ENCODE results near the gene EXOC6.

Gene EXOC6

DNA sequence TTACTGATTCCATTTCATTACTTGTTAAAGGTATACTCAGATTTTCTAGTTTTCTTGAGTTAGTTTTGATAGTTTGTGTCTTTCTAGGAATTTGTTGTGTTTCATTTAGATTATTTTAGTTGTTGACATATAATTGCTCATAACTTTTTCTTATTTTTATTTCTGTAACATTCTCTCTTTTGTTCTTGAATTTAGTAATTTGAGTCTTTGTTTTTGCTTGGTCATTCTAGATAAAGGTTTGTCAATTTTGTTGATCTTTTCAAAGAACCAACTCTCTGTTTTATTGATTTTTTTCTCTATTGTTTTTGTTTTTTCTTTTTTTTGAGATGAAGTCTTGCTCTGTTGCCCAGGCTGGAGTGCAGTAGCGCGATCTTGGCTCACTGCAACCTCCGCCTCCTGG is 7.2 kb downstream of the EXOC6 start:
- TF ChIP-seq, protein P1, sequence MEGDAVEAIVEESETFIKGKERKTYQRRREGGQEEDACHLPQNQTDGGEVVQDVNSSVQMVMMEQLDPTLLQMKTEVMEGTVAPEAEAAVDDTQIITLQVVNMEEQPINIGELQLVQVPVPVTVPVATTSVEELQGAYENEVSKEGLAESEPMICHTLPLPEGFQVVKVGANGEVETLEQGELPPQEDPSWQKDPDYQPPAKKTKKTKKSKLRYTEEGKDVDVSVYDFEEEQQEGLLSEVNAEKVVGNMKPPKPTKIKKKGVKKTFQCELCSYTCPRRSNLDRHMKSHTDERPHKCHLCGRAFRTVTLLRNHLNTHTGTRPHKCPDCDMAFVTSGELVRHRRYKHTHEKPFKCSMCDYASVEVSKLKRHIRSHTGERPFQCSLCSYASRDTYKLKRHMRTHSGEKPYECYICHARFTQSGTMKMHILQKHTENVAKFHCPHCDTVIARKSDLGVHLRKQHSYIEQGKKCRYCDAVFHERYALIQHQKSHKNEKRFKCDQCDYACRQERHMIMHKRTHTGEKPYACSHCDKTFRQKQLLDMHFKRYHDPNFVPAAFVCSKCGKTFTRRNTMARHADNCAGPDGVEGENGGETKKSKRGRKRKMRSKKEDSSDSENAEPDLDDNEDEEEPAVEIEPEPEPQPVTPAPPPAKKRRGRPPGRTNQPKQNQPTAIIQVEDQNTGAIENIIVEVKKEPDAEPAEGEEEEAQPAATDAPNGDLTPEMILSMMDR (IDR thresholded peaks at IDR 0.05; ENCODE audit: extremely low read depth, missing control alignments): no peak
- DNase-seq (ENCODE audit: low spot score): no peak

DNA sequence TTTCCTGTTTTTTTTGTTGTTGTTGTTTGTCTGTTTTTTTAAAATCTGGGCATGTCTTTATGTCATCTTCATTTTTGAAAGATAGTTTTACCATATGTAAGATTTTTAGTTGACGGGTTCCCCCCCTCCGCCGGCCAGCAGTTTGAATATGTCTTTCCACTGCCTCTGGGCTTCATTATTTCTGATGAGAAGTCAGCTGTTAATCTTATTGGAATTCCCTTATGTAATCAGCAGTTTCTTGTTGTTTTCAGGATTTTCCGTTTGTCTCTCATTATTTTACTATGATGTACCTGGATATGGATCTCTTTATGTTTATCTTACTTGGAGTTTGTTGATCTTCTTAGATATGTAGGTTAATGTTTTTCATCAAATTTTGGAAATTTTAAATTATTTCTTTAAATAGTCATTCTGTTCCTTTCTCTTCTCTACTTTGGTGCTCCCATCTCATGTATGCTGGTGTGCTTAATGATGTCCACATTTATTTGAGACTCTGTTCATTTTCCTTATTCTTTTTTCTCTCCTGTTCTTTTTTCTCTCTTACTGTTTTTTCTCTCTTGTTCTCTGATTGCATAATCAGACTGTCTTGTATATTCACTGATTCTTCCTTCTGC is 9.7 kb downstream of the EXOC6 start:
- TF ChIP-seq, protein P1 (IDR thresholded peaks at IDR 0.05; ENCODE audit: extremely low read depth, missing control alignments): no peak
- DNase-seq (ENCODE audit: low spot score): no peak

DNA sequence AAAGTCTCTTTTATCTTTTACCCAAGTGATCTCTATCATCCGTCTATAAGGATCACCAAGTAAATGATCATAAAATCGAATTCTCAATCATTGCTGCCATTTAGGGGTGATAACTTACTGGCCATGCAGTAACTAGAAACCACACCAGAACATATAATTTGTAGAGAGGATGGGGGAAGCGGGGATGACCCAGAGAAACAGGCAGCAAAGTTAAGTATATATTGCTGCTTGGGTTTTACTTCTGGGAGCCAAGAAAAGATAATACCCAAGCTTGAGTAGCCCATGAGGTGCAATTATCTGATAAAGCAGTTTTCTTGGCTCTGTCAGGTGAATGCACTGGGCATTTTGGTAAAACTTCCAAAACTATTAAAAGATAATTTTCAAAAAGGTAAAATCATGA is 18.9 kb downstream of the EXOC6 start:
- TF ChIP-seq, protein P1 (IDR thresholded peaks at IDR 0.05; ENCODE audit: extremely low read depth, missing control alignments): no peak

DNA sequence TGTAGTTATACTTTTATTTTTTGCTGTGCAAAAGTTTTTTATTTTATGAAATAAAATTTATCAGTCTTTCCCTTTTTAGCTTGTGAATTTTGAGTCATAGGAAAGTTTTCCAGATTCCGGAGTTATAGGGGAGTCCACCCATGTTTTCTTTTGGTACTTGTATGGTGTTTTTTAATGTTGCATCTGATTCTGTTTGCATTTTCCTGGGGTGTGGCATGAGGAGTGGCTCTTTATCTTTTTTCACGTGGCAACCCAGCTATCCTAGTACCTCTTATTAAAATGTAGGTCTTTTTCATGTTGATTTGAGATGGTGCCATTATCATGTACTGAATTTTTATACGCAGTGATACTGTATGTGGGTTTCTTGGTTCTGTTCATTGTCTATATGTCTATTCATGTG is 19.7 kb downstream of the EXOC6 start:
- TF ChIP-seq, protein P1 (IDR thresholded peaks at IDR 0.05; ENCODE audit: extremely low read depth, missing control alignments): no peak

More for the DNA sequence above, 18.9 kb downstream of the EXOC6 start:
- no peak for DNase-seq (ENCODE audit: low spot score)

DNA sequence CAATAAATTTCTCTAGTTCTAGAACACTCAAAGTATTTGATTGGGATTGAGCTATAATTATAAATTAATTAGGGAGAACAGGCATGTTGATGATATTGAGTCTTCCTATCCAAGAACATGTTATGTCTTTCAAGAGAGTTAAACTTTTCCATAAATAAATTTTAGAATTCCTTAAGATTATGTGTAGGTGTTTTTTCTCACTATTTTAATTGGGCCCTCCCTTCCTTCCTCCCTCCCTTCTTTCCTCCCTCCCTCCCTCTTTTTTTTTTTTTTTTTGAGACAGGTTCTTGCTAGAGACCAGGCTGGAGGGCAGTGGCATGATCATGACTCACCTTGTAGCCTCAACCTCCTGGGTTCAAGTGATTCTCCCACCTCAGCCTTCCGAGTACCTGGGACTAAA is 20.2 kb downstream of the EXOC6 start:
- no peak for DNase-seq (ENCODE audit: low spot score)

More for the DNA sequence above, 19.7 kb downstream of the EXOC6 start:
- DNase-seq (ENCODE audit: low spot score): no peak

DNA sequence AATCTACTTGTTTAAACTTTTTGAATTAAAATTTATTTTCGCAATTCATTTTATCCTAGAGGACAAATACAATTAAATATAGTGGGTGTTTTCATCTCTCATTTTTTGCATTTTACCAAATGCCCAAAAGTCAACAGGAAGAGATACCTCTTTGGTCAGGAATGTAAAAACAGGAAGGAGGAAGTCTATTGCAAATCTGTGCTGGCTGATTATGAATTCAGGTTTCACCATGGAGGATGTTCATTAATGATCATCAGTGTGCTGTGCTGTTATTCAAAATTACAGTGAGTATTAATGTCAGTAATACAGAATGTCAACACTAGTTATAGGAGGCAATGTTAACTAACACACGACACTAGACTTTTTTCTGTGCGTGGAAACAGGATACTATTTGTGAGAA is 24.7 kb downstream of the EXOC6 start:
- TF ChIP-seq, protein P1 (IDR thresholded peaks at IDR 0.05; ENCODE audit: extremely low read depth, missing control alignments): no peak
- no peak for DNase-seq (ENCODE audit: low spot score)

More for the DNA sequence above, 20.2 kb downstream of the EXOC6 start:
- TF ChIP-seq, protein P1 (IDR thresholded peaks at IDR 0.05; ENCODE audit: extremely low read depth, missing control alignments): no peak

DNA sequence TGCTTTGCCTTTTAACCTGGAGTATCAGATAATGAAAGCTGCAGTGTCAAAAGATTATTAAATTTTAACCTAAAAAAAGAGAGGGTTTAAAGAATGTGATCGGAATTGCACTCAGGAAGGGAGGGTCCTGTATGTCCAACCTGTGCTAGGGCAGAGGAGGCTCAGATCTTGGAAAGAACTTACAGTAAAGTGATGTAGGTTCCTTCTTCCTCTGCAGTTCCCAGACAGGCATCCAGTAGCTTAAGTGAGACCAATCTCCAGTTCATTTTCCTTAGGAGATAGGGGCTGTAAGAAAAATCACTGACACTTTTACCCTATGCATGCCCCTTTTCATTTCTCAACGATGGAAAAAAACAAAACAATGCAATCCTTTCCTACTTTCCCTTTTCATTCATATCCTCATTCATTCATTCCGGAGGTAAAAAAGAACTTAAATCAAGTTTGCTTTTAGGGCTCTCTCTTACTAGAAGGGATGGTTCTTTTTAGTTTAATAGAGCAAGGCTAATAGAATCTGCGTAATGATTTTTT is 28.3 kb downstream of the EXOC6 start:
- DNase-seq (ENCODE audit: low spot score): no peak
- TF ChIP-seq, protein P1 (IDR thresholded peaks at IDR 0.05; ENCODE audit: extremely low read depth, missing control alignments): no peak
